Measurements from ENCODE around the gene TBPL2.
"Not testable (repeated sequence)": the region's sequence is repeated elsewhere in the genome, so short reads cannot be mapped to it uniquely, and the experiment has no call there.

Gene TBPL2

DNA sequence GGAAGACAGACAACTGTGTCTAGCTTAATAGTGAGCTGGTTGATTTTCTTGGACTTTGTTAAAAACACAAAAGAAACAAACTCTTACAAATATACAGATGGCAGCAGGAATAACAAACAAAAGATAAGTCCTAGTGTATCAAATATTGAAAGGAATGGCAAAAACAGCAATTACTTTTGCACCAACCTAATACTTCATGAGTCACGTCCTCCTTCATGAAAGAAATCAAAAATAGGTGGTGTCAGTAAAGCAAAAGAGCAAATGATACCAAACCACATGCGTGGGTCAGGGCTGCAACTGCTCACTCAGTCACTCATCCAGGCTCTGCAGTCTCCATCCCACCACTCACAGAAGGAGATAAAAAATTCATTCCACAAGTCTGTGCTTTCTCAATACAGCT is 40.6 kb downstream of the TBPL2 start:
- DNase-seq, result no peak

DNA sequence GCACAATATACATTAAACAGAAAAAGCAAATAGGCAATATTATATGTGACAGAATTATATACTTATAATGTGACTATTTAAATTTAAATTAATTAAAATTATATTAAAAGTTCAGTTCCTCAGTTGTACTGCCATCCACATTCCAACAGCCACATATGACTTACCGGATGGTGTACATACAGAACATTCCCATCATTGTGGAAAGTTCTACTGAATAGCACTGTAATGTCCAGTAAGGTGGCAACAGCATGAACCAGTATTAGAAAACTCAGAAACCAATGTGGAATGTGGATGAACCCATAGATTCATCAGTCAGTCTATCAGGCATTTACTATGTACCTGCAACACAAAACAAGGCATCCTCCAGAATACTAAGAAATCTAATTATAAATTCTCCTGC is 41.2 kb downstream of the TBPL2 start:
- DNase-seq, result no peak

DNA sequence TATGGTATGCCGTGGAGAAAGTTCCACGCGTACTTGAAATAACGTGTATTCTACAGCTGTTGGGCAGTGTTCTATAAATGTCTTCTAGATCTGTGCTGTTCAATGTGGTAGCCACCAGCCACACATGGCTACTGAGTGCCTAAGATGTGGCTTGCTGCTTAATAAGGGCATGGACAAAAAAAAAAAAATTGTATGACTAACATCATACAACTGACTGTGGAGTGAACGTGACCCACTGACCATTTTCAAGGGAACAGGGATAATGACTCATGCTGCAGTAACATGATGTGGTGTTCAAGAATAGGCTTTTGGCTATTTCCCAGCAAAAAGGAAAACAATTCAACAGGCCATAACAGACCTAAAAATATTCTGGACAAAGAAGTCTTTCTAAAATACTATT is 41.7 kb downstream of the TBPL2 start:
- DNase-seq, result no peak

DNA sequence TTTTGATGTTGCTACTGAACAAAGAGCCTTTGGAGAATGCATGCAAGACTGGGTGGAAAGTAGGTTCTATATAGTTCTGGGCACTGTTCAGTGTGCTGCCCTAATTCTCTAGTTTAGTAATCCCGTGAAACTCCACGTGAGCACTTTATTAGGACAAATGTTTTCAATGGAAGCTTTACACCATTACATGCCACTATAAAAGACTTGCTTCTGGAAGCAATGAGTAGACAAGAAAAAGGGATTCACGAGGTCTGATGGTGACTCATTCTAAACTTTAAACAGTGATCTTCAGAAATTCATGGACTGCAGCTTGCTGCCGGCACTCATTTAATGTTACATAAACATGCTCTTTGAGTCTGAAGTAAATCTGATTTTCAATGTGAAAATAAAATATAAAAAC is 51.1 kb downstream of the TBPL2 start:
- no peak for DNase-seq

DNA sequence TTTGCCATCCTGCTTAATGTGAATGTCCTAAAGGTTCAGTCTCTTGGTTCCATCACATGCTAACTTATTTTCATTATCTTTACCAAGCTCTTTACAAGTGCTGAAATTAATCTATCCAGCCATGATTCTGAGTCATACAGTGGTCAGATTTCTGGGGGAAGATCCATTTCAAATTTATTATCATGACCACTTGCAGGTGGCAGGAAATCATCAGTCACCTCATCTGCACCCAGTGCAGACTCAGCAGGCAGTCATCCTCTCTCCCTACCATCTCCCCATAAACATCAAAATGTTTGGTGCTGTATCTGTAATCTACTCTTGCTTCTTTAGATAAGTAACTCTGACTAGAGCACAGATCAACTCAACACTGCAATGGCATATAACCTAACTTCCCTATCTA is 52.3 kb downstream of the TBPL2 start:
- no peak for DNase-seq

- no peak for DNase-seq
Observed at GRCh38 chr14:55387121-55387520, 53.3 kb downstream of the TBPL2 start.

DNA sequence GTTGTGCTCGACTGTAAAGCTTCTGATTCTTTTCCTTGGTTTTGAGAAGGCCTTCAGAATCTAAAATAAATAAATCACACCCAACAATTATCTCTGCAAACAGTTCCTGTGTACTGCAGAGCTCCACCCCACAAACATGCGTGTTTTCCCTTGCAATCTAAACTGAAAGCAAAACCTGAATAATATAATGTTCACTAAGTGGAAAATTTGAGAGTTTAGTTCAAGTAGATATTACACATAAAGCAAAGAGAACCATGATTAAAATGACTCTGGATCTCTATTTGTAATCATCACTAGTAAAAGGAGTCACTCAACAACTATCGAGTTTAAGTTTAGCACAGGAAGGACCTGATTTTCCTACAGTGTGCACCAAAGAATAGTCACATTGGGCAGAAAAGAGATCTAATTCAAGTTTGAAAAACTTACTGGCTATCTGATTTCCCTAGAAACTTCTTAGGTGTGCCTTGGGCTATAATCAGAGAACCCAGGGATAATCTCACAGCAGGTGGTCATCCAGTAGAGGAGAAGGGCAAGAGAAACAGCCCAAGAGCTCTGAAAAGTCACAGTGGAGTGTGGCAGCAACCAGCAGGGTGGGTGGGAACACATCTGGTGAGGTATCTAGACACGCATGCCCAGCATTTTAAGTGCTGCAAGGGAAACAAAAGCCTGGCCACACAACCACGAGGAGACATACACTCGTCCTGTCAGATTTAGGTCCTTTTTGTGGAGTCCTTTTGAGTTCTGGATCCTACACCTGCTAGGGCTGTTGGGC is 54.2 kb downstream of the TBPL2 start:
- no peak for DNase-seq

- no peak for DNase-seq
Observed at GRCh38 chr14:55384536-55384935, 55.9 kb downstream of the TBPL2 start.

- DNase-seq, result no peak
Observed at GRCh38 chr14:55383541-55384140, 56.8 kb downstream of the TBPL2 start.

DNA sequence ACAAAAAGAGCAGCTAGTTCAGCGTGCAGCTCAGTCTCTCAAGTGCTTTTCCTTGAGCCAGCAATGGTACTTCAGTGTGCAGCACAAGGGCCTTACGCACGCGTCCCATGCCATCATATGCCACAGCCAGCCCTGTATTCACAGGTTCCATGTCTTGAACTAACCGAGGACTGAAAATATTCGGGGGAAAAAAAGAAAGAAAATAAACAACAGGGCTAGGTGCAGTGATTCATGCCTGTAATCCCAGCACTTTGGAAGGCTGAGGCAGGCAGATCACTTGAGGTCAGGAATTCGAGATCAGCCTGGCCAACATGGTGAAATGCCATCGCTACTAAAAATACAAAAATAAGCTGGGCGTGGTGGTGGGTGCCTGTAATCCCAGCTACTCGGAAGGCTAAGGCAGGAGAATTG is 57.4 kb downstream of the TBPL2 start:
- not testable (repeated sequence) for DNase-seq

- DNase-seq, result no peak
Observed at GRCh38 chr14:55382483-55382882, 57.9 kb downstream of the TBPL2 start.

- DNase-seq, result no peak
Observed at GRCh38 chr14:55381561-55381960, 58.9 kb downstream of the TBPL2 start.

- DNase-seq, result no peak
Observed at GRCh38 chr14:55381040-55381439, 59.4 kb downstream of the TBPL2 start.

- no peak for DNase-seq
Observed at GRCh38 chr14:55377236-55377635, 63.2 kb downstream of the TBPL2 start.

DNA sequence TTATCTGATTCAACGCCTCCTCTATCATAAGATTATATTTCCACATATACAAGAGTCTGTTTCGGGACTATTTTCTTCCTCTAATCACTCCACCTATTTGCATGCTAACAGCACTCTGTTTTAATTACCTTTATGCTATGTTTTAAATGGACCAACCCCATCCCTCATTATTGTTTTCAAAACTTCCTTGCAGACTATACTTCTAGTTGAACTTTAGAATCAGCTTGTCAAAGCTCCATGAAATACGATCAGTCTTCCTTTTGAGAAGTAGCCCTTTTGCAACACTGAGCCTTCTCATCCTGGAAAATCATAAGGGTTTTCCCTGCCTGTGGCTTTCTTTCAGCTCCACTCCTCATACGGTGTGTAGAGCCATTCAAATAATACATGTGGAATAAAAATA is 65.6 kb downstream of the TBPL2 start:
- no peak for DNase-seq

- no peak for DNase-seq
Observed at GRCh38 chr14:55373784-55374705, 66.4 kb downstream of the TBPL2 start.

DNA sequence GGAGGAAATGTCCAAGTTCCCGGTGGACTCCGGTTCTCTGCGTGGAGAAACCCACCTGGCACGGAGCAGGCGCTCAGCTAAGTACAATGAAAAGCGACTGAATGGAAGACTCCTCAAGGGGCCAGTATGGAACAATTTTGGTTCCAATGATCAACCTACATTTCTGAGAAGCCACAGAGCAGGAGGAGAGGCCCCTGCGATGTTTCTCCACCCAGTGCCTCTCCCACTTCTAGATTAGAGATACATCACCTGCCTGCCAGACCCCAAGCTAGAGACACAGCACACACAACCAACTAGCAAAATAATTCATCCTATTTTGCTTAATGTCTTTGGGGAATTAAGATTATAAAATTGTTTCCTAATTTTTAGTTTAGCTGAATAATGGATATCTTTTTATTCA is 67.6 kb downstream of the TBPL2 start:
- DNase-seq, result no peak

DNA sequence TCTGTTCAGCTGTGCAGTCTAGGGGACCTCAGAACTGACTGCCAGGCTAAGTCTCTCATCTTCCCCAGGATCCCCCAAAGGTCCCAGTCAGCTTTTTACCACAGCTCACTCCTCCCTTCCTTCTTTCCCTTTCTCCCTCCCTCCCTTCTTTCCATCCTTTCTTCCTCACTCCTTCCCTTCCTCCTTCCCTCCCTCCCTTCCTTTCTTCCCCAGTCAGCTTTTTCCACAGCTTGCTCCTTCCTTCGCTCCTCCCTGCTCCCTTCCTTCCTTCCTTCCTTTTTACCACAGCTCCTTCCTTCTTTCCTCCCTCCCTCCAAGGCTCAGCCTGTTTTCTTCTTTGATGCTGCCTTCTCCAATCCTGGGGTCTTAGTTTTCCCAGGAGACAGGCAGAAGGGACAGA is 68.0 kb downstream of the TBPL2 start:
- DNase-seq, result no peak

DNA sequence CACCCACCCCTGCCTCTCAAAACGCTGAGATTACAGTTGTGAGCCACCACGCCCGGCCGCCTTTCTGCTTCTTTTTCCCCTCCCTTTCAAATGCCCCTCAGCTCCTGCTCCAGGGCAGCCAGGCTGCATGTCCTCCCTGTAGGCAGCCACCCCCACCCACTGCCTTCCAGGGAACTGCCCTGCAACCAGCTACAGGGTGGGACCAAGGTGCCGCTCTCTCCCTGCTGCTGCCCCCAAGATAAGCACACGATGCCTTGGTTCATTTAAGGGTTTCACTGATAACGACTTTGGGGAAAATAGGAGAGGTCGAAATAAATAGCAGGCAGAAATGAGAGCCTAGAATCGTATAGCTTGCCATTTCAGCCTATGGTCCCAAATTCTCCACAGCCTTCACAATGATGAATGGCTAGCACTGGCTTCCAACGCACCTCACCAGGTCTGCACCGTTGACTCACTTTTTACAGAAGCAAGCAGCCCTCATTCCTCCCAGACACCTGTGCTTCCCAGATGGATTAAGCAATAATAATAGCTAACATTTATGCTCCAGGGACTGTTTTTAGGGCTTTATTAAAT is 69.4 kb downstream of the TBPL2 start:
- no peak for DNase-seq

- DNase-seq, result no peak
Observed at GRCh38 chr14:55366271-55366670, 74.1 kb downstream of the TBPL2 start.

Data from SHP77 treated with DMSO at 0.1 percent for 48 hours (cell line).